ENCODE measurements around the gene SRY.

DNA sequence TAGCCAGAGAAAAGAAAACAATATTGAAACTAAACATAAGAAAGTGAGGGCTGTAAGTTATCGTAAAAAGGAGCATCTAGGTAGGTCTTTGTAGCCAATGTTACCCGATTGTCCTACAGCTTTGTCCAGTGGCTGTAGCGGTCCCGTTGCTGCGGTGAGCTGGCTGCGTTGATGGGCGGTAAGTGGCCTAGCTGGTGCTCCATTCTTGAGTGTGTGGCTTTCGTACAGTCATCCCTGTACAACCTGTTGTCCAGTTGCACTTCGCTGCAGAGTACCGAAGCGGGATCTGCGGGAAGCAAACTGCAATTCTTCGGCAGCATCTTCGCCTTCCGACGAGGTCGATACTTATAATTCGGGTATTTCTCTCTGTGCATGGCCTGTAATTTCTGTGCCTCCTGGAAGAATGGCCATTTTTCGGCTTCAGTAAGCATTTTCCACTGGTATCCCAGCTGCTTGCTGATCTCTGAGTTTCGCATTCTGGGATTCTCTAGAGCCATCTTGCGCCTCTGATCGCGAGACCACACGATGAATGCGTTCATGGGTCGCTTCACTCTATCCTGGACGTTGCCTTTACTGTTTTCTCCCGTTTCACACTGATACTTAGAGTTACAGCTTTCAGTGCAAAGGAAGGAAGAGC lies 488 bp downstream of the SRY start:
- no peak for TF ChIP-seq POLR2A (IDR thresholded peaks at IDR 0.05)
- TF ChIP-seq, protein P1, sequence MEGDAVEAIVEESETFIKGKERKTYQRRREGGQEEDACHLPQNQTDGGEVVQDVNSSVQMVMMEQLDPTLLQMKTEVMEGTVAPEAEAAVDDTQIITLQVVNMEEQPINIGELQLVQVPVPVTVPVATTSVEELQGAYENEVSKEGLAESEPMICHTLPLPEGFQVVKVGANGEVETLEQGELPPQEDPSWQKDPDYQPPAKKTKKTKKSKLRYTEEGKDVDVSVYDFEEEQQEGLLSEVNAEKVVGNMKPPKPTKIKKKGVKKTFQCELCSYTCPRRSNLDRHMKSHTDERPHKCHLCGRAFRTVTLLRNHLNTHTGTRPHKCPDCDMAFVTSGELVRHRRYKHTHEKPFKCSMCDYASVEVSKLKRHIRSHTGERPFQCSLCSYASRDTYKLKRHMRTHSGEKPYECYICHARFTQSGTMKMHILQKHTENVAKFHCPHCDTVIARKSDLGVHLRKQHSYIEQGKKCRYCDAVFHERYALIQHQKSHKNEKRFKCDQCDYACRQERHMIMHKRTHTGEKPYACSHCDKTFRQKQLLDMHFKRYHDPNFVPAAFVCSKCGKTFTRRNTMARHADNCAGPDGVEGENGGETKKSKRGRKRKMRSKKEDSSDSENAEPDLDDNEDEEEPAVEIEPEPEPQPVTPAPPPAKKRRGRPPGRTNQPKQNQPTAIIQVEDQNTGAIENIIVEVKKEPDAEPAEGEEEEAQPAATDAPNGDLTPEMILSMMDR (IDR thresholded peaks at IDR 0.05 in 8 of 11, conservative IDR thresholded peaks at IDR 0.05 in 3 of 11): no peak
